Trophoblast cell (in vitro differentiated cells and primary cell): ENCODE results near the gene MAPK7.

Source experiments
- DNase-seq, 2 donors: peaks; one replicate each; pipeline ENCODE4 v3.0.0-alpha.2; 2016
- H2AFZ ChIP-seq: 2 replicates; pipeline ENCODE4 v1.6.1; 2013; ENCODE audit warnings: low read length, moderate library complexity, mild to moderate bottlenecking; ENCODE audit not compliant: insufficient read depth, poor library complexity
- H2AK5ac ChIP-seq: 2 replicates; pipeline ENCODE4 v1.6.1; 2013; ENCODE audit warnings: mild to moderate bottlenecking, low read length
- H2BK120ac ChIP-seq: 2 replicates; pipeline ENCODE4 v1.6.1; 2013; ENCODE audit warnings: low read length, mild to moderate bottlenecking, moderate library complexity; ENCODE audit not compliant: insufficient read depth, poor library complexity
- H2BK12ac ChIP-seq: 2 replicates; pipeline ENCODE4 v1.6.1; 2013; ENCODE audit warnings: mild to moderate bottlenecking, low read length, moderate library complexity
- H2BK5ac ChIP-seq: 2 replicates; pipeline ENCODE4 v1.6.1; 2013; ENCODE audit warnings: low read length, low read depth, moderate library complexity, mild to moderate bottlenecking; ENCODE audit not compliant: poor library complexity
- H3K14ac ChIP-seq: 2 replicates; pipeline ENCODE4 v1.6.1; 2013; ENCODE audit warnings: mild to moderate bottlenecking, low read length
- H3K18ac ChIP-seq: 2 replicates; pipeline ENCODE4 v1.6.1; 2013; ENCODE audit warnings: mild to moderate bottlenecking, low read length
- H3K23ac ChIP-seq: 2 replicates; pipeline ENCODE4 v1.6.1; 2013; ENCODE audit warnings: low read length
- H3K27ac ChIP-seq: 2 replicates; pipeline ENCODE4 v1.5.1; 2013; ENCODE audit warnings: low read depth, mild to moderate bottlenecking, inconsistent platforms, low read length, moderate library complexity
- H3K27me3 ChIP-seq: 2 replicates; pipeline ENCODE4 v1.6.1; 2013; ENCODE audit warnings: inconsistent platforms, mild to moderate bottlenecking, low read length, moderate library complexity; ENCODE audit not compliant: insufficient read depth
- H3K36me3 ChIP-seq, 2 experiments: 1 replicate in 1 of 2; 2 replicates in 1 of 2; pipeline ENCODE4 v1.6.1; 2013; ENCODE audit warnings: low read length in 2 of 2, mild to moderate bottlenecking in 2 of 2, moderate library complexity in 1 of 2; ENCODE audit not compliant: insufficient read depth in 2 of 2, control insufficient read depth in 1 of 2
- H3K4ac ChIP-seq: 2 replicates; pipeline ENCODE4 v1.6.1; 2013; ENCODE audit warnings: low read depth, mild to moderate bottlenecking, low read length, moderate library complexity
- H3K4me1 ChIP-seq, 2 experiments: 1 replicate in 1 of 2; 2 replicates in 1 of 2; pipeline ENCODE4 v1.6.1; 2013; ENCODE audit warnings: low read length in 2 of 2, mild to moderate bottlenecking in 2 of 2, moderate library complexity in 1 of 2; ENCODE audit not compliant: insufficient read depth in 2 of 2, control insufficient read depth in 1 of 2
- H3K4me2 ChIP-seq: 2 replicates; pipeline ENCODE4 v1.6.1; 2013; ENCODE audit warnings: inconsistent platforms, mild to moderate bottlenecking, low read length, moderate library complexity
- H3K4me3 ChIP-seq: 2 replicates; pipeline ENCODE4 v1.5.1; 2013; ENCODE audit warnings: mild to moderate bottlenecking, low read depth, low read length, inconsistent platforms
- H3K79me1 ChIP-seq: one replicate; pipeline ENCODE4 v1.6.1; 2013; ENCODE audit warnings: low read length
- H3K79me2 ChIP-seq: 2 replicates; pipeline ENCODE4 v1.6.1; 2013; ENCODE audit warnings: low read length, mild to moderate bottlenecking; ENCODE audit not compliant: control insufficient read depth, insufficient read depth, poor library complexity
- H3K9ac ChIP-seq: 2 replicates; pipeline ENCODE4 v1.6.1; 2013; ENCODE audit warnings: mild to moderate bottlenecking, low read length
- H3K9me3 ChIP-seq: 2 replicates; pipeline ENCODE4 v1.6.1; 2013; ENCODE audit warnings: low read depth, mild to moderate bottlenecking, control low read depth, inconsistent platforms, low read length; ENCODE audit not compliant: insufficient read depth
- H4K12ac ChIP-seq: 2 replicates; pipeline ENCODE4 v1.6.1; 2013; ENCODE audit warnings: low read depth, mild to moderate bottlenecking, low read length, moderate library complexity
- H4K8ac ChIP-seq: 2 replicates; pipeline ENCODE4 v1.6.1; 2013; ENCODE audit warnings: low read depth, mild to moderate bottlenecking, low read length, moderate library complexity
- H4K91ac ChIP-seq: one replicate; pipeline ENCODE4 v1.6.1; 2013; ENCODE audit warnings: low read depth, mild to moderate bottlenecking, low read length, moderate library complexity
- WGBS: extraction: QIAGEN DNeasy Blood & Tissue Kit; methylation state at CpG from one replicate; pipeline ENCODE4 v1.1.7; 2013; ENCODE audit warnings: missing lambda C conversion rate; ENCODE audit not compliant: insufficient read length, insufficient coverage; ENCODE audit errors: extremely low coverage; 5-methylcytosine and 5-hydroxymethylcytosine counted together

The MAPK7 gene

DNA sequence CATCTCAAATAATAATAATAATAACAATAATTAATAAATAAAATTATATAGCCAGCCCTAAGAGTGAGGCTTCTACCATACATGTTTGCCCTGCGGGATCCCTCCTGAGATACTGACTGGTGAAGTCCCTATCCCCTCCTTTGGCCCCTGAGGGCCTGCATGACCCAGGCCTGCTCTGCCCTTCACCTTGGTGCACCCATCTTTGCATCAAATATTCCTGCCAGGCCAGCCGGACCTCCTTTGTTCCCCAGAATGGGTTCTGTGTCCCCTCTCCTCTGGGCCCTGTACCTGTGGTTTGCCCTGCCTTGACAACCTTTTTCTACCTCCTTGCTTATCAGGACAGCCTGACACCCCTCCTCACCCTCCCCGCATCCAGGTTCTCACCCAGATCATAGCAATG lies 30.8 kb downstream of the MAPK7 start:
- Histone ChIP-seq H3K4me3 (no peak overlapping the region), H3K36me3 (no peaks in the 10 kb centered on the region), H3K27me3 (no peaks in the 10 kb centered on the region), H3K9ac (no peak overlapping the region), H3K4me2 (no peak overlapping the region), H3K9me3 (no peaks in the 10 kb centered on the region), H3K23ac (no peak overlapping the region), H3K27ac (no peak overlapping the region), H2BK12ac (no peak overlapping the region), H3K4me1 (no peaks in the 10 kb centered on the region), H3K79me2 (no peaks in the 10 kb centered on the region), H4K12ac (no peak overlapping the region), H2AK5ac (no peak overlapping the region), H3K14ac (no peak overlapping the region), H2BK5ac (no peak overlapping the region), H2AFZ (no peak overlapping the region), H3K18ac (no peak overlapping the region), H2BK120ac (no peak overlapping the region), H3K4ac (no peak overlapping the region), H4K8ac (no peak overlapping the region), H3K79me1 (no peaks in the 10 kb centered on the region), H4K91ac (no peak overlapping the region)
- no CpG with 5 or more reads among the region's 3 CpGs for WGBS
- no peak for DNase-seq

DNA sequence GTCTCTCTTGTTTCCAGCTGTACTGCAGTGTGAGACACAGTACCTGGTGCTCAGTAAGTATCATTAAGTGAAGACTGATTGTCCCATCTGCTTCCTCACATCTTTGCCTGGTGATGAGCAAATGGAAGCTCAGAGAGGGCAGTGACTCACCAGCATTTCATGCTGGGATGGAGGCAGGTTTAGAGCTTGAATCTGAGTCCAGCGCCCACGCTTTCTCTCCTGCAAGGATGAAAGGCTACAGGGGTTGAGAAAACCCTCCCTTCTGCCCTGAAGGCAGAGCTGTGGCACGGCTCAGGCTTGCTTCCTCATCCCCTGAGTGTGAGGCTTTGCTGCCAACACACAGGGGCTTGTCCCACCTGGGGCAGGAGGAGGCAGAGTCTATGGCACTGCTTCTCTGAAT lies 31.2 kb downstream of the MAPK7 start:
- no CpG with 5 or more reads among the region's 3 CpGs for WGBS
- Histone ChIP-seq H3K4me3 (no peak overlapping the region), H3K27ac (no peak overlapping the region)

DNA sequence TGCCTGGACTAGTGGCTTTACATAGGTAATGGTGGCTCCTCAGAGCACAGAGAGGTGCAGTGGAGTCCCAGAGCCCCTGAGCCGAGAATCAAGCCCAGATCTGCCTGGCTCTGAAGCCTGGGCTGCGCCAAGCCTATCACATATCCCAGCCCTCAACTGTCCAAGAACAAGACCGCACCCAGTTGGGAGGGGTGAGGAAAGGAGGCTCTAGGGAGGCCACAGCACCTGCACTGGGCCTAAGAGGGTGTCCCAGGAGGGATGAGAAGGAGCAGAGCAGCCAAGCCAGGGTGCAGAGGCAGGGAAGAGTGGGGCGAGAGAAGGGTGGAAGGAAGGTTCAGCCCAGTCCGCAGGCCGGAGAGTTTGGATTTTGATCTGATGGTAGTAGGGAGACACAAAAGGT lies 31.8 kb downstream of the MAPK7 start:
- Histone ChIP-seq H3K79me1 (no peaks in the 10 kb centered on the region), H4K8ac (no peak overlapping the region), H3K23ac (no peak overlapping the region), H3K9ac (no peak overlapping the region), H2BK5ac (no peak overlapping the region), H4K91ac (no peak overlapping the region), H2AK5ac (no peak overlapping the region), H2BK12ac (no peak overlapping the region), H3K79me2 (no peaks in the 10 kb centered on the region), H3K9me3 (no peaks in the 10 kb centered on the region), H3K27ac (no peak overlapping the region), H3K4me2 (no peak overlapping the region), H3K4ac (no peak overlapping the region), H3K14ac (no peak overlapping the region), H2AFZ (no peak overlapping the region), H2BK120ac (no peak overlapping the region), H3K27me3 (no peaks in the 10 kb centered on the region), H3K36me3 (no peaks in the 10 kb centered on the region), H3K18ac (no peak overlapping the region), H3K4me1 (no peaks in the 10 kb centered on the region), H4K12ac (no peak overlapping the region), H3K4me3 (no peak overlapping the region)
- WGBS: no CpG with 5 or more reads among the region's 6 CpGs
- no peak for DNase-seq

More for the DNA sequence above, 31.2 kb downstream of the MAPK7 start:
- peak; percentile 61 to 63 for DNase-seq
- Histone ChIP-seq H3K79me2 (no peaks in the 10 kb centered on the region), H3K23ac (no peak overlapping the region), H3K9ac (no peak overlapping the region), H4K12ac (no peak overlapping the region), H2BK5ac (no peak overlapping the region), H3K4ac (no peak overlapping the region), H4K91ac (no peak overlapping the region), H3K4me1 (no peaks in the 10 kb centered on the region), H3K14ac (no peak overlapping the region), H3K36me3 (no peaks in the 10 kb centered on the region), H2AFZ (no peak overlapping the region), H3K27me3 (no peaks in the 10 kb centered on the region), H3K4me2 (no peak overlapping the region), H2BK120ac (no peak overlapping the region), H4K8ac (no peak overlapping the region), H3K79me1 (no peaks in the 10 kb centered on the region), H2BK12ac (no peak overlapping the region), H2AK5ac (no peak overlapping the region), H3K9me3 (no peaks in the 10 kb centered on the region), H3K18ac (no peak overlapping the region)

GRCh38 chr17:19410875-19411620 lies 32.8 kb downstream of the MAPK7 start, which contains the start of gene RNF112:
TSS of gene RNF112 (plus strand) at chr17:19411232. CDS start at chr17:19411409, 177 bp downstream.
- Histone ChIP-seq H3K4me1 (no peaks in the 10 kb centered on the region), H2AK5ac (no peak within 1 kb of the TSS), H2BK120ac (no peak within 1 kb of the TSS), H3K4me3 (no peak within 1 kb of the TSS), H4K12ac (no peak within 1 kb of the TSS), H3K27me3 (no peaks in the 10 kb centered on the region), H3K79me1 (no peaks in the 10 kb centered on the region), H4K8ac (no peak within 1 kb of the TSS), H2BK5ac (no peak within 1 kb of the TSS), H3K9me3 (no peaks in the 10 kb centered on the region), H3K79me2 (no peaks in the 10 kb centered on the region), H3K14ac (no peak within 1 kb of the TSS), H2AFZ (no peak within 1 kb of the TSS), H4K91ac (no peak within 1 kb of the TSS), H3K23ac (no peak within 1 kb of the TSS), H3K4ac (no peak within 1 kb of the TSS), H3K27ac (no peak within 1 kb of the TSS), H3K18ac (no peak within 1 kb of the TSS), H3K9ac (no peak within 1 kb of the TSS), H3K4me2 (no peak within 1 kb of the TSS), H2BK12ac (no peak within 1 kb of the TSS), H3K36me3 (no peaks in the 10 kb centered on the region)
- DNase-seq: no peak
- WGBS: no CpG with 5 or more reads among the region's 23 CpGs
